ENCODE data around the gene ALCAM. TPM values are rescaled to one million over a fixed set of nuclear protein-coding genes. Genes with fewer than 3 reads are reported as not detected.

Gene ALCAM
- total RNA-seq, 1 donor from 2014 or later = 15.2 TPM

- H3K27ac ChIP-seq = no peak overlapping the region
- DNase-seq (ENCODE audit: extremely low spot score in 2 of 2) = no peak
- intact Hi-C loops (cut with DNase I) = no loop called here
- H3K27me3 ChIP-seq = no peaks in the 10 kb centered on the region
- no peak for TF ChIP-seq CTCF (IDR thresholded peaks at IDR 0.05)
- no peak for TF ChIP-seq POLR2AphosphoS5 (IDR thresholded peaks at IDR 0.05; ENCODE audit: insufficient read depth in 1 of 2, low read depth in 1 of 2)
- TF ChIP-seq POLR2A (IDR thresholded peaks at IDR 0.05) = no peak
- no peaks in the 10 kb centered on the region for H3K9me3 ChIP-seq
- H3K4me1 ChIP-seq = no peaks in the 10 kb centered on the region
- no peaks in the 10 kb centered on the region for H3K36me3 ChIP-seq
- H3K4me3 ChIP-seq = no peak overlapping the region
Measured at GRCh38 chr3:105505170-105505569, 138.5 kb downstream of the ALCAM start.

- H3K27ac ChIP-seq = no peak overlapping the region
- no peak overlapping the region for H3K4me3 ChIP-seq
- no peak for DNase-seq (ENCODE audit: extremely low spot score in 2 of 2)
- H3K9me3 ChIP-seq = no peaks in the 10 kb centered on the region
- H3K27me3 ChIP-seq = no peaks in the 10 kb centered on the region
- TF ChIP-seq POLR2A (IDR thresholded peaks at IDR 0.05) = no peak
- intact Hi-C loops (cut with DNase I) = no loop called here
- H3K36me3 ChIP-seq = no peaks in the 10 kb centered on the region
- no peaks in the 10 kb centered on the region for H3K4me1 ChIP-seq
Measured at GRCh38 chr3:105511031-105511430, 144.3 kb downstream of the ALCAM start.

- H3K36me3 ChIP-seq = no peaks in the 10 kb centered on the region
- no peak overlapping the region for H3K4me3 ChIP-seq
- H3K27ac ChIP-seq = no peak overlapping the region
- intact Hi-C loops (cut with DNase I) = no loop called here
- H3K27me3 ChIP-seq = no peaks in the 10 kb centered on the region
- H3K4me1 ChIP-seq = no peaks in the 10 kb centered on the region
- H3K9me3 ChIP-seq = no peaks in the 10 kb centered on the region
- TF ChIP-seq POLR2A (IDR thresholded peaks at IDR 0.05) = no peak
- TF ChIP-seq POLR2AphosphoS5 (IDR thresholded peaks at IDR 0.05; ENCODE audit: insufficient read depth in 1 of 2, low read depth in 1 of 2) = no peak
- TF ChIP-seq CTCF (IDR thresholded peaks at IDR 0.05) = no peak
- DNase-seq (ENCODE audit: extremely low spot score in 2 of 2) = no peak
Measured at GRCh38 chr3:105512061-105512460, 145.4 kb downstream of the ALCAM start.

GRCh38 chr3:105513042-105513441 is 146.3 kb downstream of the ALCAM start:
- Histone ChIP-seq H3K36me3 (no peaks in the 10 kb centered on the region), H3K27ac (no peak overlapping the region), H3K9me3 (no peaks in the 10 kb centered on the region), H3K27me3 (no peaks in the 10 kb centered on the region), H3K4me1 (no peaks in the 10 kb centered on the region), H3K4me3 (no peak overlapping the region)
- intact Hi-C loops (cut with DNase I) = no loop called here
- TF ChIP-seq CTCF (IDR thresholded peaks at IDR 0.05) (no peak), POLR2AphosphoS5 (IDR thresholded peaks at IDR 0.05; ENCODE audit: insufficient read depth in 1 of 2, low read depth in 1 of 2) (no peak), POLR2A (IDR thresholded peaks at IDR 0.05) (no peak)
- no peak for DNase-seq (ENCODE audit: extremely low spot score in 2 of 2)

- no peak for DNase-seq (ENCODE audit: extremely low spot score in 2 of 2)
Measured at GRCh38 chr3:105513886-105514285, 147.2 kb downstream of the ALCAM start.

More at GRCh38 chr3:105513886-105514285, 147.2 kb downstream of the ALCAM start:
- intact Hi-C loops (cut with DNase I) = no loop called here
- H3K9me3 ChIP-seq = no peaks in the 10 kb centered on the region
- H3K4me3 ChIP-seq = no peak overlapping the region
- TF ChIP-seq CTCF (IDR thresholded peaks at IDR 0.05) (no peak), POLR2A (IDR thresholded peaks at IDR 0.05) (no peak), POLR2AphosphoS5 (IDR thresholded peaks at IDR 0.05; ENCODE audit: insufficient read depth in 1 of 2, low read depth in 1 of 2) (no peak)
- H3K36me3 ChIP-seq = no peaks in the 10 kb centered on the region
- no peak overlapping the region for H3K27ac ChIP-seq
- no peaks in the 10 kb centered on the region for H3K27me3 ChIP-seq
- no peaks in the 10 kb centered on the region for H3K4me1 ChIP-seq
